ENCODE results near the gene VMP1.

- TF ChIP-seq CTCF (IDR thresholded peaks at IDR 0.05), result no peak
- no peak for TF ChIP-seq POLR2A (IDR thresholded peaks at IDR 0.05)
These were observed 83.5 kb downstream of the VMP1 start for GRCh38 chr17:59790910-59791309.
